ENCODE data around the gene GH2. TPM values are rescaled to one million over a fixed set of nuclear protein-coding genes. Genes with fewer than 3 reads are reported as not detected.

GH2 gene
- total RNA-seq, 2 experiments from 2014 or later = not detected

- Mint-ChIP-seq H3K4me1 (peaks cover 22% of the 10 kb centered on the region), H3K27me3 (no peaks in the 10 kb centered on the region), H3K36me3 (peaks cover 13% of the 10 kb centered on the region), H3K27ac (peak overlapping the region; percentile 67), H3K4me3 (no peak overlapping the region), H3K9me3 (no peaks in the 10 kb centered on the region)
- POLR2A ChIA-PET = interaction anchor here (0.8 to 6.8 kb wide), 4 partner anchors 8 to 141 kb away, joined by 3 to 83 read pairs (median 4); partner anchors contain the start of genes FTSJ3 and PSMC5
- ATAC-seq (ENCODE audit: low read depth) = no peak
- no peak for DNase-seq
Measured at GRCh38 chr17:63837962-63838600, 43.7 kb downstream of the GH2 start.

- Mint-ChIP-seq H3K9me3 (no peaks in the 10 kb centered on the region), H3K27me3 (no peaks in the 10 kb centered on the region), H3K4me1 (peaks cover 22% of the 10 kb centered on the region), H3K27ac (no peak overlapping the region), H3K36me3 (peaks cover 15% of the 10 kb centered on the region), H3K4me3 (no peak overlapping the region)
- ATAC-seq (ENCODE audit: low read depth) (no peak), DNase-seq (no peak)
- POLR2A ChIA-PET = interaction anchor here (1.6 to 6.8 kb wide), 2 partner anchors 8 to 11 kb away, joined by 3 to 83 read pairs; partner anchors contain the start of genes FTSJ3 and PSMC5
Measured at GRCh38 chr17:63837480-63837879, 44.3 kb downstream of the GH2 start.

GRCh38 chr17:63836811-63837210 lies 44.9 kb downstream of the GH2 start:
- POLR2A ChIA-PET = interaction anchor here (1.6 kb wide), 1 partner anchor 12 kb away, joined by 3 read pairs; no protein-coding TSS in a partner anchor

GRCh38 chr17:63835167-63835720 lies 46.5 kb downstream of the GH2 start:
- no peak for ATAC-seq (ENCODE audit: low read depth)
- H3K4me3 Mint-ChIP-seq = no peak overlapping the region
- peaks cover 31% of the 10 kb centered on the region for H3K36me3 Mint-ChIP-seq
- no peaks in the 10 kb centered on the region for H3K27me3 Mint-ChIP-seq
- peak overlapping the region; percentile 67 for H3K27ac Mint-ChIP-seq
- POLR2A ChIA-PET = interaction anchor here (1.2 to 5.2 kb wide), 4 partner anchors 9 to 138 kb away, joined by 3 to 24 read pairs (median 3); partner anchors contain the start of genes CCDC47 and DDX42
- peaks cover 28% of the 10 kb centered on the region for H3K4me1 Mint-ChIP-seq
- no peak for DNase-seq
- no peaks in the 10 kb centered on the region for H3K9me3 Mint-ChIP-seq

More at GRCh38 chr17:63836811-63837210, 44.9 kb downstream of the GH2 start:
- DNase-seq (no peak), ATAC-seq (ENCODE audit: low read depth) (no peak)
- no peak overlapping the region for H3K27ac Mint-ChIP-seq
- H3K9me3 Mint-ChIP-seq = no peaks in the 10 kb centered on the region
- H3K4me3 Mint-ChIP-seq = no peak overlapping the region
- H3K36me3 Mint-ChIP-seq = peaks cover 18% of the 10 kb centered on the region
- H3K4me1 Mint-ChIP-seq = peaks cover 24% of the 10 kb centered on the region
- no peaks in the 10 kb centered on the region for H3K27me3 Mint-ChIP-seq

- peak; percentile 77 for ATAC-seq (ENCODE audit: low read depth)
- H3K27ac Mint-ChIP-seq = peak overlapping the region; percentile 67
- H3K4me1 Mint-ChIP-seq = peaks cover 34% of the 10 kb centered on the region
Measured at GRCh38 chr17:63834431-63835166, 47.1 kb downstream of the GH2 start.

GRCh38 chr17:63833741-63834373 lies 47.9 kb downstream of the GH2 start:
- Mint-ChIP-seq H3K4me1 (peaks cover 36% of the 10 kb centered on the region), H3K36me3 (peaks cover 43% of the 10 kb centered on the region), H3K27me3 (no peaks in the 10 kb centered on the region), H3K9me3 (no peaks in the 10 kb centered on the region), H3K27ac (peak overlapping the region; percentile 49), H3K4me3 (no peak overlapping the region)
- DNase-seq (no peak), ATAC-seq (ENCODE audit: low read depth) (no peak)
- POLR2A ChIA-PET = interaction anchor here (0.5 to 5.2 kb wide), 5 partner anchors 8 to 137 kb away, joined by 3 to 24 read pairs (median 3); no protein-coding TSS in a partner anchor

More at GRCh38 chr17:63834431-63835166, 47.1 kb downstream of the GH2 start:
- POLR2A ChIA-PET = interaction anchor here (1.2 to 5.2 kb wide), 4 partner anchors 9 to 138 kb away, joined by 3 to 24 read pairs (median 3); partner anchors contain the start of genes CCDC47 and DDX42
- no peaks in the 10 kb centered on the region for H3K27me3 Mint-ChIP-seq
- H3K9me3 Mint-ChIP-seq = no peaks in the 10 kb centered on the region
- DNase-seq = no peak
- peaks cover 37% of the 10 kb centered on the region for H3K36me3 Mint-ChIP-seq
- H3K4me3 Mint-ChIP-seq = no peak overlapping the region

GRCh38 chr17:63833026-63833740 lies 48.6 kb downstream of the GH2 start:
- Mint-ChIP-seq H3K36me3 (peaks cover 43% of the 10 kb centered on the region), H3K27ac (peak overlapping the region; percentile 30), H3K27me3 (no peaks in the 10 kb centered on the region), H3K4me3 (no peak overlapping the region), H3K4me1 (peaks cover 43% of the 10 kb centered on the region), H3K9me3 (no peaks in the 10 kb centered on the region)
- POLR2A ChIA-PET = interaction anchor here (0.5 to 7.4 kb wide), 4 partner anchors 7 to 136 kb away, joined by 3 to 83 read pairs (median 14); partner anchors contain the start of gene SMARCD2
- ATAC-seq (ENCODE audit: low read depth) = no peak
- no peak for DNase-seq

- Mint-ChIP-seq H3K4me1 (peaks cover 46% of the 10 kb centered on the region), H3K4me3 (no peak overlapping the region), H3K27me3 (no peaks in the 10 kb centered on the region), H3K9me3 (no peaks in the 10 kb centered on the region), H3K27ac (peak overlapping the region; percentile 71), H3K36me3 (peaks cover 45% of the 10 kb centered on the region)
- ATAC-seq (ENCODE audit: low read depth) = no peak
- no peak for DNase-seq
- POLR2A ChIA-PET = interaction anchor here (5.2 to 7.4 kb wide), 2 partner anchors 8 to 136 kb away, joined by 24 to 83 read pairs; partner anchors contain the start of gene SMARCD2
Measured at GRCh38 chr17:63832455-63832854, 49.3 kb downstream of the GH2 start.

GRCh38 chr17:63832014-63832413 lies 49.7 kb downstream of the GH2 start:
- no peaks in the 10 kb centered on the region for H3K9me3 Mint-ChIP-seq
- H3K27ac Mint-ChIP-seq = peak overlapping the region; percentile 83
- peak overlapping the region; percentile 48 for H3K4me3 Mint-ChIP-seq
- DNase-seq = no peak
- ATAC-seq (ENCODE audit: low read depth) = no peak
- H3K4me1 Mint-ChIP-seq = peaks cover 46% of the 10 kb centered on the region
- POLR2A ChIA-PET = interaction anchor here (5.2 to 7.4 kb wide), 2 partner anchors 9 to 135 kb away, joined by 24 to 83 read pairs; partner anchors contain the start of gene SMARCD2
- peaks cover 45% of the 10 kb centered on the region for H3K36me3 Mint-ChIP-seq
- no peaks in the 10 kb centered on the region for H3K27me3 Mint-ChIP-seq

GRCh38 chr17:63831505-63831904 lies 50.2 kb downstream of the GH2 start:
- H3K4me3 Mint-ChIP-seq = peak overlapping the region; percentile 48
- POLR2A ChIA-PET = interaction anchor here (0.5 to 7.4 kb wide), 4 partner anchors 9 to 135 kb away, joined by 4 to 83 read pairs (median 14); partner anchors contain the start of gene SMARCD2
- no peaks in the 10 kb centered on the region for H3K9me3 Mint-ChIP-seq
- peaks cover 46% of the 10 kb centered on the region for H3K4me1 Mint-ChIP-seq
- H3K27ac Mint-ChIP-seq = peak overlapping the region; percentile 83
- H3K36me3 Mint-ChIP-seq = peaks cover 45% of the 10 kb centered on the region
- ATAC-seq (ENCODE audit: low read depth) (no peak), DNase-seq (no peak)
- H3K27me3 Mint-ChIP-seq = no peaks in the 10 kb centered on the region

GRCh38 chr17:63830904-63831491 lies 50.7 kb downstream of the GH2 start:
- no peak for DNase-seq
- no peak for ATAC-seq (ENCODE audit: low read depth)
- Mint-ChIP-seq H3K9me3 (no peaks in the 10 kb centered on the region), H3K27ac (peak overlapping the region; percentile 83), H3K36me3 (peaks cover 45% of the 10 kb centered on the region), H3K4me1 (peaks cover 49% of the 10 kb centered on the region), H3K27me3 (no peaks in the 10 kb centered on the region), H3K4me3 (peak overlapping the region; percentile 48)
- POLR2A ChIA-PET = interaction anchor here (0.5 to 7.4 kb wide), 6 partner anchors 10 to 146 kb away, joined by 3 to 83 read pairs (median 4); partner anchors contain the start of genes CCDC47, DDX42 and SMARCD2
